BE2C (cell line): ENCODE results near the gene KRTAP10-12.

Source experiments
- DNase-seq: peaks from one replicate; pipeline ENCODE4 v3.0.0-alpha.2; 2020
- H3K27me3 ChIP-seq: fragments of 250-450 bp; sonication (Bioruptor Pico); 2 replicates; pipeline ENCODE4 v1.5.1; 2020; ENCODE audit warnings: mild to moderate bottlenecking
- H3K36me3 ChIP-seq: fragments of 250-450 bp; sonication (Bioruptor Pico); 2 replicates; pipeline ENCODE4 v1.5.1; 2020; ENCODE audit warnings: mild to moderate bottlenecking
- H3K4me1 ChIP-seq: fragments of 250-450 bp; sonication (Bioruptor Pico); 2 replicates; pipeline ENCODE4 v1.5.1; 2020
- H3K4me3 ChIP-seq: 2 replicates; pipeline ENCODE4 v1.5.1; 2011; ENCODE audit warnings: low read depth, low read length
- H3K9me3 ChIP-seq: fragments of 250-450 bp; sonication (Bioruptor Pico); 2 replicates; pipeline ENCODE4 v1.5.1; 2020
- TF ChIP-seq, protein P1 (sequence below): IDR thresholded peaks from 2 replicates; pipeline ENCODE4 v1.5.1; 2012; ENCODE audit warnings: mild to moderate bottlenecking, low read depth, low read length

KRTAP10-12 gene

DNA sequence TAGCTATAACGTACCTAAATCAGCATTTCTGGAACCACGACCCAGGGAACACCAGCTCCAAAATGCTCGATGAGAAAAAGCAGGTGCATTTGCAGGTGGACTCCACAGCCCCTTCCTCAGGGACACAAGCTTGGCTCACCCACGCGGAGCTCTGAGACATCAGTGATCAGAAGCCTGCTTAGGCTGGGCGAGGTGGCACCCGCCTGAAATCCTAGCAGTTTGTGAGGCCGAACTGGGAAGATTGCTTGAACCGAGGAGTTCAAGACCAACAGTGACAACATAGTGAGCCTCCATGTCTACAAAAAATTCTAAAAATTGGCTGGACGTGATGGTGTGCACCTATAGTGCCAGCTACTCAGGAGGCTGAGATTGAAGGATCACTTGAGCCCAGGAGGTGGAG lies 16.9 kb downstream of the KRTAP10-12 start:
- H3K4me1 ChIP-seq, result no peaks in the 10 kb centered on the region
- no peak for DNase-seq
- TF ChIP-seq, protein P1, sequence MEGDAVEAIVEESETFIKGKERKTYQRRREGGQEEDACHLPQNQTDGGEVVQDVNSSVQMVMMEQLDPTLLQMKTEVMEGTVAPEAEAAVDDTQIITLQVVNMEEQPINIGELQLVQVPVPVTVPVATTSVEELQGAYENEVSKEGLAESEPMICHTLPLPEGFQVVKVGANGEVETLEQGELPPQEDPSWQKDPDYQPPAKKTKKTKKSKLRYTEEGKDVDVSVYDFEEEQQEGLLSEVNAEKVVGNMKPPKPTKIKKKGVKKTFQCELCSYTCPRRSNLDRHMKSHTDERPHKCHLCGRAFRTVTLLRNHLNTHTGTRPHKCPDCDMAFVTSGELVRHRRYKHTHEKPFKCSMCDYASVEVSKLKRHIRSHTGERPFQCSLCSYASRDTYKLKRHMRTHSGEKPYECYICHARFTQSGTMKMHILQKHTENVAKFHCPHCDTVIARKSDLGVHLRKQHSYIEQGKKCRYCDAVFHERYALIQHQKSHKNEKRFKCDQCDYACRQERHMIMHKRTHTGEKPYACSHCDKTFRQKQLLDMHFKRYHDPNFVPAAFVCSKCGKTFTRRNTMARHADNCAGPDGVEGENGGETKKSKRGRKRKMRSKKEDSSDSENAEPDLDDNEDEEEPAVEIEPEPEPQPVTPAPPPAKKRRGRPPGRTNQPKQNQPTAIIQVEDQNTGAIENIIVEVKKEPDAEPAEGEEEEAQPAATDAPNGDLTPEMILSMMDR, result no peak
- no peaks in the 10 kb centered on the region for H3K36me3 ChIP-seq
- no peaks in the 10 kb centered on the region for H3K9me3 ChIP-seq
- peaks cover 78% of the 10 kb centered on the region for H3K27me3 ChIP-seq
- no peak overlapping the region for H3K4me3 ChIP-seq

DNA sequence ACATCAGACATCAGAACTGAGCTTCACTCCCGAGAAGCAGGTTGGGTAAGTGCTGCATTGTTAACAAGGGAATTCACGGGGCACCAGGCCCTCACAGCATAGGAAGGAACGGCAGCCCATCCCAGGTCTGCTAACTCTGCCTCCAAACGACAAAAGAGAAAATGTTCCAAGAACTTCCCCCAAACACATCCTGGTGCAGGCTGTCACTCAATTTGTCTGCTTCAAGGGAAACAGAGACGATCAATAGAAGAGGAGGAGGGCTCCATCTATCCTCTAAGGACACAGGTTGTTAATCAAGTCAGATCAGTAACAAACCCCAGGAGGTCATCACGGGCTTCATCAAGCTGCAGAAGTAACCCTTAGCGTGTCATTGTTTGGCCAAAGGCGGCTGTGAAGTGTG lies 17.9 kb downstream of the KRTAP10-12 start:
- Histone ChIP-seq H3K27me3 (peaks cover 70% of the 10 kb centered on the region), H3K4me1 (no peaks in the 10 kb centered on the region), H3K9me3 (no peaks in the 10 kb centered on the region), H3K36me3 (no peaks in the 10 kb centered on the region), H3K4me3 (no peak overlapping the region)
- TF ChIP-seq, protein P1, result no peak
- DNase-seq, result no peak

DNA sequence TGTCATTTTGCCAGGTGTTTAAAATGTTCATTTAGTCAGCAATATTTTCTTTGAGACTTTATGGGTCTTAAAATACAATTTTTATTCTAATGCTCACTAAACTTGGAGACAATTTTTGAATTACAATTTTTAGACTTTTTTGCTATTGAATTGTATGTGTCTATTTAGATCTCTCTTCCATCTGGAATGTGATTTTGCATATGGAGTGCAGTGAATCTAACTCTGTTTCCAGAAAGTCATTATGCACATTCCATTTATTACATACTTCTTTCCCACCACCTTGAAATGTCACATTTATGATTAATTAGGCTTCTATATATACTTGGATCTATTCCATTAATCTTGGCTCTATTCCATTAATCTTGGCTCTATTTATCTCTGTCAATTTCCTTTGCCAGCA lies 20.0 kb downstream of the KRTAP10-12 start:
- no peak for DNase-seq
- Histone ChIP-seq H3K4me1 (no peaks in the 10 kb centered on the region), H3K27me3 (peaks cover 59% of the 10 kb centered on the region), H3K36me3 (no peaks in the 10 kb centered on the region), H3K9me3 (no peaks in the 10 kb centered on the region), H3K4me3 (no peak overlapping the region)
- TF ChIP-seq, protein P1, result no peak

DNA sequence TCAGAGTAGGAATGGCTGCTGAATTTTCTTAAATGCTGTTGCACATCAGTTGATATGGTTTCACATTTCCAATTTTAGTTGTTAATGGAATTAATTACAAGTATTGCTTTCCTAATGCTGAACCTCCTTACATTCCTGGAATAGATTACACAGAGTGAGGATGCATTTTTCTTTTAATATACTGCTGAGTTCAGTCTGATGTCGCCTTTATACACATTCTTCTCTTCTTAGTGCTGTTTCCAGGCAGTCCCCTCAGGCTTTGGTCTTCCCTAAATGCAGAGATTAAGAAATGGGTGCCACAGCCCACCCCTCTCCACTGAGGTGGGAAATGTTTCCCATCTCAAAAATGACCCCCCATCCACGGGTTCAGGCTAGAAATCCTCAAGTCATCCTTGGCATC lies 21.1 kb downstream of the KRTAP10-12 start:
- Histone ChIP-seq H3K4me1 (no peaks in the 10 kb centered on the region), H3K27me3 (peaks cover 55% of the 10 kb centered on the region), H3K4me3 (no peak overlapping the region), H3K9me3 (no peaks in the 10 kb centered on the region), H3K36me3 (no peaks in the 10 kb centered on the region)
- DNase-seq, result no peak
- TF ChIP-seq, protein P1, result no peak

DNA sequence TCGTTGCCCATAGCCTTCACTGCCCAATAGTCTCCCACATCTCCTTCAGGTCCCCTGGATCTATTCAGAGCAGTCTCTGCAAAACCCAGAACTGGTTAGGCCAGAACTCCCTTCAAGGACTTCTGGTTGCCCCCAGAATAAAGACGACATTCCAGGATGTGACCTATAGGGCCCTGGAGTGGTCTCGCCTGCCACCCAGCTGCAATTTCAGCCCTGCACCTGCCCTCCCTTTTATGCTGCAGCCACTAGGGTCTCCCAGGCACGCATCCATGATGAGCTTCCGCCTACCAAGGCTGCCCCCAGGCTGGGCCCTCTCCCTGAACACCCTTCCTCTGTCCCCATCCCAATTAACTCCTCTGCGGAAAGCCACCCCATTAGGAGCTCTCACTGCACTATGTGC lies 21.6 kb downstream of the KRTAP10-12 start:
- H3K4me3 ChIP-seq, result no peak overlapping the region
- DNase-seq, result no peak
- H3K9me3 ChIP-seq, result no peaks in the 10 kb centered on the region
- H3K4me1 ChIP-seq, result no peaks in the 10 kb centered on the region
- H3K36me3 ChIP-seq, result no peaks in the 10 kb centered on the region
- TF ChIP-seq, protein P1, result no peak
- peaks cover 55% of the 10 kb centered on the region for H3K27me3 ChIP-seq

DNA sequence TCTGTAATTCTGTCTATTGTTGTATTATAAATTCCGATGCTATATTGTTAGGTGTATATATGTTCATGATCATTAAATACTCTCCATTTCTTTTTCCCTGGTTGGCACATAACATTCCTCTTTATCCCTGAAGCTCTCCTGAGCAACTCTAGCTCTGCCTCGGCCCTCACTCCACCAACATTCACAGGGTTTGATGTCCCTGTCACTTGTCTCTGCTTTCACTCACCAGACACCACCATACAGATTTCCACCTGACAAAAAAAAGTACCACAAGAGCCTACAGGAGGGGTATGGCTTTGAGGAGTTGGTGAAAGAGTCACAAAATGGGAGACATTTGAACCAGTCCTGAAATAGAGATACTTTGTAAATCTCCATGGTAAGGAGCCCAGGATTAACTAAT lies 23.2 kb downstream of the KRTAP10-12 start:
- H3K27me3 ChIP-seq, result peaks cover 57% of the 10 kb centered on the region
- H3K4me3 ChIP-seq, result no peak overlapping the region
- no peaks in the 10 kb centered on the region for H3K4me1 ChIP-seq
- TF ChIP-seq, protein P1, result no peak
- H3K9me3 ChIP-seq, result no peaks in the 10 kb centered on the region
- no peaks in the 10 kb centered on the region for H3K36me3 ChIP-seq
- DNase-seq, result no peak
